HG02623 (cell line): ENCODE results near the gene MAP3K10.
A peak's percentile ranks its signal among the peaks of the same experiment; 100 is the strongest.
"Not testable (repeated sequence)": the region's sequence is repeated elsewhere in the genome, so short reads cannot be mapped to it uniquely, and the experiment has no call there.

Experiments used
- ATAC-seq: cut with Tn5 transposase; IDR thresholded peaks from one replicate; pipeline ENCODE4 v1.9.1; 2021; ENCODE audit warnings: moderate library complexity; ENCODE audit not compliant: unreplicated experiment

The MAP3K10 gene

DNA sequence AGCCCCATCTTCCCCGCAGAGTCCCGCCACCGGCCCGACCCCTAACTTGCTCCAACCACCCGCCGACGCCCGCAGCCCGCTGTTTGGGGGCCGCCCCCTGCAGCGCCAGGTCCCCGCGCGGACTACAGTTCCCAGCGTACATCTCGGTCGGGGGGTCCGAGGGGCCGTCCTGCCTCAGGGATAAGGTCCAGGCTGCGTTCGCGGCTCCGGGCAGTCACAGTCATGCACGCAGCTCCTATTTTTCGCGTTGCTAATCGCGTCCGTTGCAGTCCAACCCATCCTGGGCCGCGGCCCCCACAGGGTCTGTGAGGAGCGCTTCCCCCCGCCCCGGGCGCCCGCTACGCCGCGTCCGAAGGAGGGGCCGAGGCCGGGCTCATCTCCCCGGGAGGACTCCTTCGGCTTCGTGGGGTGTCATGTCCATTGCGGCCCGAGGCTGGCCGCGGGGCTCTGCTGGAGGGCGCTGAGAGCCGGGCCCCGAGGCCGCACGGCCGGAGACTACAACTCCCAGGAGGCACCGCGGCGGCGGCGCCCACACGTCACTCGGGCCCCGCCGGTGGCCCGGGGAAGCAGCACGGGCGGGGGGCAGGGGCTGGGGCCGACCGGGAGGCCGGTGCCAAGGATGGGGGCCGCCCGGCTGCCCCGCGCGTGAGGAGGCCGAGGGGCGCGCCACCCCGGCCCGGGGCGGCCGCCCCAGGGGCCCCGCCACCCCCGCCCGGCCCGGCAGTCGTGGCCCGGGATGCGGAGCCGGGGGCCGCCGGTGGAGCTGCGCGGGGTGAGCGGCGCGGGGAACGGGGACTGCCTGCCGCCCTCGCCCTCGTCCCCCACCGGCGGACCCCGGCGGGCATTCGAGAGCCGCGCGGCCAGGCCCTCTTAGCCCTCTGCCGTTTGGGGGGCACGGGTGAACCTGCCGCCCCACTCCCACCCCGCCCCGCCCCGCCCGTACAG is at the start of gene MAP3K10:
Gene MAP3K10, plus strand, starts transcription at position 536 of the 945 bp plus-strand sequence. CDS start 606 bp downstream, outside the sequence.
- peak; percentile 71 for ATAC-seq

GRCh38 chr19:40141551-40141950 is 49.7 kb upstream of the MAP3K10 start:
- ATAC-seq = no peak

DNA sequence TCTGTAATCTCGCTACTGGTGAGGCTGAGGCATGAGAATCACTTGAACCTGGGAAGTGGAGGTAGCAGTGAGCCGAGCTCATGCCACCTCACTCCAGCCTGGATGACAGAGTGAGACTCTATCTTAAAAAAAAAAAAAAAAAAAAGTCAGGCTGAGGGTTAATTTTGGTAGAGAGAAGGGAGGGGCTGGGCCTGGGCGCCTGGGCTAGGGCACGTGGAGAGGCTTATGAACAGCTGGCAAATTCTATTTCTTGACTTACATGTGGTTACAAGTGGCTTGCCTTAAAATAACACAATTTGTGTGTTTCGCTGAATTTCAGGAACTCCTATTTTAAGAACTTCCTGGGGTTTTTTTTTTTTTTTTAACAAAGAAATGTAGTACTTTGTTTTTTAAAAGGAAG is 47.6 kb upstream of the MAP3K10 start:
- no peak for ATAC-seq

DNA sequence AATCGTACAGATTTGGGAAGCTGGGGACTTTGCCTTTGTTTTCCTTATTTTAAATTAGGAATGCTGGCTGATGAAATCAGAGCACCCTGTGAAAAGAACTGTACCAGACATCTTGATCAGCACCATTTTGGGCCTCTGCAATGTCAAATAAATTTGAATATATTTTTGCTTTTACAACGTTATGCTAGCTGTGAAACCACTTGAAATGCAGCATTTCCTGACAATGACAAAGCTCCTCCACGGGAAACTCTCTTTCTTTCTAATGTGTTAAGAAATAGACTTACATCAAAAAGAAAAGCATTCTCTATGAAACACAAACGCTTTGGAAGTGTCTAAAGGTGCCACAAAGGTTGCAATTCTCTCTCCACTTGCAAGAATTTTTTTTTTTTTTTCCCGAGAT is 47.1 kb upstream of the MAP3K10 start:
- ATAC-seq = no peak

GRCh38 chr19:40144947-40145748 is 46.1 kb upstream of the MAP3K10 start:
- no peak for ATAC-seq

- not testable (repeated sequence) for ATAC-seq
Observed at GRCh38 chr19:40145749-40146029, 45.5 kb upstream of the MAP3K10 start.

- no peak for ATAC-seq
Observed at GRCh38 chr19:40147338-40147692, 43.9 kb upstream of the MAP3K10 start.

- ATAC-seq = no peak
Observed at GRCh38 chr19:40147693-40148347, 43.4 kb upstream of the MAP3K10 start.

GRCh38 chr19:40149501-40149900 is 41.7 kb upstream of the MAP3K10 start:
- ATAC-seq = no peak

DNA sequence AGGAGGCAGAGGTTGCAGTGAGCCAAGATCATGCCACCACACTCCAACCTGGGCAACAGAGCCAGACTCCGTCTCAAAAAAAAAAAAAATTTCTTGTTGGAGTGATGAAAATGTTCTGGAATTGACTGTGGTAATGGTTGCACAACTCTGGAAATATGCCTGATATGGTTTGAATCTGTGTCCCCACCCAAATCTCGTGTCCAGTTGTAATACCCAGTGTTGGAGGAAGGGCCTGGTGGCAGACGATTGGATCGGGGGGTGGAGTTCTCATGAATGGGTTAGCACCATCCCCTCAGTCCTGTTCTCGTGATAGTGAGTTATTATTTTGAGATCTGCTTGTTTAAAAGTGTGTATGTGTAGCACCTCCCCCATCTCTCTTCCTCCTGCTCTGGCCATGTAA is 41.1 kb upstream of the MAP3K10 start:
- no peak for ATAC-seq

DNA sequence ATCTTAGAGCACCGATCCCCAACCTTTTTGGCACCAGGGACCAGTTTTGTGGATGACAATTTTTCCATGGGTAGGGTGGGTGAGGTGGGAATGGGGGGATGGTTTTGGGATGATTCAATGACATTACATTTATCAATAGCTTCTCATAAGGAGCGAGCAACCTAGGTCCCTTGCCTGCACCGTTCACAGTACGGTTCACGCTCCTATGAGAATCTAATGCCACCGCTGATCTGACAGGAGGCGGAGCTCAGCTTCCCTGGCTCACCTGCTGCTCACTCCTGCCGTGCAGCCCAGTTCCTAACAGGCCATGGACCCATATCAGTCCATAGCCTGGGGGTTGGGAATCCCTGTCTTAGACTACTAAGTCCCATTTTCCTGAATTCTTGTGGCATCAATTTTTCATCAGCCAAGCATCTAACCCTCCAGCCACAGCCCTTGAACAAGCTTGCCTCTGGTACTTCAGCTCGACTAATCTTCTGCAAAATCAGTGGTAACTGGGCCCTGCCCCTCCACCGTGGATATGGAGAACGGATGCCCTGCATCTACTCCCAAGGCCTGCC is 37.0 kb upstream of the MAP3K10 start:
- no peak for ATAC-seq

- no peak for ATAC-seq
Observed at GRCh38 chr19:40155749-40156265, 35.4 kb upstream of the MAP3K10 start.

- ATAC-seq = no peak
Observed at GRCh38 chr19:40157059-40157458, 34.2 kb upstream of the MAP3K10 start.

DNA sequence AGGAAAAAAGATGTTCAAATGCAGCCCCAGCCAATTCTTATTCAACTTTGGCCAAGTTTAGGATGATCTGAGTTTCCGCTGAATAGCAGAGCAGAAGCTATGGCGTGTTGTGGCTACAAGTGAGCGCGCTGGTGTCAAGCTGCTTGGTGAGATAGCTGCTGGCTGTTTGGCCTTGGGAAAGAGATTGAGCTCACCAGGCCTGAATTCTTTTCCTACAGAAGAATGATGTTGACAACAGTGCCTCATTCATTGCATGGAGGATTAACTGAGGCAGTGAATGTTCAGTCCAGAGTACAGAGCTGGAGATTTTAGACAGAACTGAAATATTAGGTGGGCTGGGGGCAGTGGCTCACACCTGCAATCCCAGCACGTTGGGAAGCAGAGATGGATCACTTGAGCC is 31.5 kb upstream of the MAP3K10 start:
- ATAC-seq = no peak

DNA sequence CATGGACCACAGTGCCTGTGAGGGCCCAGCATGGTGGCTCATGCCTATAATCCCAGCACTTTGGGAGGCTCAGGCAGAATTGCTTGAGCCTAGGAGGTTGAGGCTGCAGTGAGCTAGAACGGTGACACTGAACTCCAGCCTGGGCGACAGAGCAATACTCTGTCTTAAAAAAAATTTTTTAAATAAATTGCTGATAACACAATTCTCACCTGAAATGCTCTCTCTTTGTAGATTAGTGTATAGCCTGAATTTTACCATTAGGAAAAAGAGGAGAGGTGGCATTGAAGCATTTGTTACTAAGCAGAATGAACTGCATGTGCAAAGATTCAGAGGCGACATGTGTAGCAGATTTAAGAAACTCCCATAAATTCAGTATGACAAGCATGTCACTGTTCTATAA is 29.1 kb upstream of the MAP3K10 start:
- no peak for ATAC-seq

DNA sequence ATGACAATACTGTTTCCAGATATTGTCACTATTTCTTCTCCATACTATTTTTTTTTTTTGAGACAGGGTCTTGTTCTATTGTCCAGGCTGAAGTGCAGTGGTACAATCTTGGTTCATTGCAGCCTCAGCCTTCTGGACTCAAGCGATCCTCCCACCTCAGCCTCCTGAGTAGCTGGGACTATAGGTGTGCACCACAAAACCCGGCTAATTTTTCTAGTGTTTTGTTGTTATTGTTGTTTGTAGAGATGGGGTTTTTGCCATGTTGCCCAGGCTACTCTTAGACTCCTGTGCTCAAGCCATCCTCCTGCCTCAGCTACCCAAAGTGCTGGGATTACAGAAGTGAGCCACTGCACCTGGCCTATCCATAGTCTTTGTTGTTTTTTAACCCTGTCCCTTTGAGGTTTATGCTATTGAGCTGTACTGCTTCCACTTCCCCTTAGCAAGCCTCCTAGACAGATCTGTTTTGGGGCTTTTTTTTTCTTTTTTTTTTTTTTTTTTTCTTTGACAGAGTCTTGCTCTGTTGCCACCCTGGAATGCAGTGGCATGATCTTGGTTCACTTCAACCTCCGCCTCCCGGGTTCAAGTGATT is 27.6 kb upstream of the MAP3K10 start:
- ATAC-seq = no peak

- no peak for ATAC-seq
Observed at GRCh38 chr19:40165362-40165937, 25.8 kb upstream of the MAP3K10 start.

- not testable (repeated sequence) for ATAC-seq
Observed at GRCh38 chr19:40169482-40170302, 21.5 kb upstream of the MAP3K10 start.

DNA sequence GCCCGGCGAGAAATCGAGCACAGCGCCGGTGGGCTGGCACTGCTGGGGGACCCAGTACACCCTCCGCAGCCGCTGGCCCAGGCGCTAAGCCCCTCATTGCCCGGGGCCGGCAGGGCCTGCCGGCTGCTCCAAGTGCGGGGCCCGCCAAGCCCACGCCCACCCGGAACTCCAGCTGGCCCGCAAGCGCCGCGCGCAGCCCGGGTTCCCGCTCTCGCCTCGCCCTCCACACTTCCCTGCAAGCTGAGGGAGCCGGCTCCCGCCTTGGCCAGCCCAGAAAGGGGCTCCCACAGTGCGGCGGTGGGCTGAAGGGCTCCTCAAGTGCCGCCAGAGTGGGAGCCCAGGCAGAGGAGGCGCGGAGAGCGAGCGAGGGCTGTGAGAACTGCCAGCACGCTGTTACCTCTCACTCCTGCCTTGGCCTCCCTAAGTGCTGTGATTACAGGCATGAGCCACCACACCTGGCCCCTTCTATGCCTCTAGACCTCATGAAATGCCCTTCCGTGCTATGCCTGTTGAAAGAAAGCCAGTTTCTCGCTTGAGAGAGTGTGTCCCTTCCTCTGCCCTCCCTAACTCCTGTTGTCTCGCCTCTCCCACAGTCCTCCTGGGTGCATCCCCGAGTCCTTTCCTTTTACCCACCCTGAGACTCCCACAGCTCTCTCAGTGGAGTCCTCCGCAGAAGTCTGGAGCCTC is 20.8 kb upstream of the MAP3K10 start:
- not testable (repeated sequence) for ATAC-seq
